GM10266 (cell line): ENCODE data around the gene CEMIP2.

Experiments used
- DNase-seq: peaks from one replicate; pipeline ENCODE4 v3.0.0; 2012; ENCODE audit errors: extremely low spot score
- CTCF ChIP-seq: IDR thresholded peaks from 2 replicates; pipeline ENCODE4 v1.5.1; 2012; ENCODE audit warnings: mild to moderate bottlenecking, low read depth; ENCODE audit not compliant: control insufficient read depth, insufficient read depth; ENCODE audit errors: missing control alignments

CEMIP2 gene

GRCh38 chr9:71671289-71671688 lies 97.0 kb downstream of the CEMIP2 start:
- DNase-seq: no peak
- TF ChIP-seq CTCF: no peak

DNA sequence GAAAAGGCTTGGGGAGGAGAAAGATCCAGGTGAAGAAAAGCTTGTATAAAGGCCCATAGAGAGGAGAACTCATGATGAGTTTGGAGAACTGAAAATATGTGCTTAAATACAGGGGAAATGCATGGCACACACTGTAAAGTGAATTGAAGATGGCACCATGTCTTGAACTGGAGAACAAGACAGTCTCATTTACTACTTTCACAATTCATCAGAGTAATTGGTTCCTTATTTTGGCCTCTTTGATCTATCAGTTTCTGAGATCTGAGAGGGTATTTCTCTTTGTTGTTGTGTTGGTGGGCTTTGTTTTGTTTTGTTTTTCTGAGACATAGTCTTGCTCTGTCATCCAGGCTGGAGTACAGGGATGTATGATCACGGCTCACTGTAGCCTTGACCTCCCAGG lies 98.2 kb downstream of the CEMIP2 start:
- TF ChIP-seq CTCF: no peak
- DNase-seq: no peak

DNA sequence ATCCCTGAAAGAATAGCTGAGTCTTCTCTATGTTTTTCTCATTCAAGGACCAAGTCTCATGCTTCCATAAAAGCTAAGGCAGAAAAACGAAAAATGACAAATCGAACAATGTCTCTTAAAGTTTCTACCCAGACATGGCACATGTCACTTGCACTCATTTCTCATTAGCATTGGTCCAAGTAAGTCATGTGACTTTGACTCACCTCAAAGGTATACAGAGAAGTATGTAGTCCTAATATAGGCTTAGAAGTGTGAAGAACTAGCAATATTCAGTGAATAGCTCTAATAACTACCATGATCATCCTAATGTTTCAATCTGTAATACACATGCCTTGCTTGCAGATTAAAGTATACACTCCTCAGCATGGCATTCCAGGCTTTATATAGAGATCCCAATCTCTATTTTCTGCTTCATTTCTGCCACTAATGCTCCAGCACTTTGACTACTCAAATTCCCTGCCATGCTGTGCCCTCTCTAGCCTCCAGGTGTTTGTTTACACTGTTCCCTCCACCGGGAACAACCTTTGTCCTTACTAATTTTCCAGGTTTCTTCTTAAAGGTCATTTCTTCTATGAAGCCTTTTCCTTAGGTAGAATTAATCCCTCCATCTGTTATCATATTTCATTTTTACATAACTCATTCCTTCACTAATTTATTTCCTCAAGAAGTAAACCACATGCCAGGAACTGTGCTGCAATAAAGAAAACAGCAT lies 98.9 kb downstream of the CEMIP2 start:
- DNase-seq: no peak
- no peak for TF ChIP-seq CTCF

DNA sequence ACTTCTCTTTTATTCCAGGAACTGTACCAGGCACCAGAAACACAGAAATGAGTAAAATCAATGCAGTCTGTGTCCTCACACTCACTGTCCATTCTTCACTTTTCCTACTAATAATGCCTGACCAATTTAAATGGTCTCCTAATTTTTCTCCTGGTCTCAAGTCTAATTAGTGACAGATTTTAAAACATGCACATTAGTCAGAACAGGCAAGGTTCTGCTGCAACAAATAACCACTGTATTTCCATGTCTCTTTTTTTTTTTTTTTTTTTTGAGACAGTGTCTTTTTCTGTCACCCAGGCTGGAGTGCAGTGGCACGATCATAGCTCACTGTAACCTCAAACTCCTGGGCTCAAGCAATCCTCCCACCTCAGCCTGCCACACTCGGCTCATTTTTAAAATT lies 99.6 kb downstream of the CEMIP2 start:
- no peak for TF ChIP-seq CTCF

DNA sequence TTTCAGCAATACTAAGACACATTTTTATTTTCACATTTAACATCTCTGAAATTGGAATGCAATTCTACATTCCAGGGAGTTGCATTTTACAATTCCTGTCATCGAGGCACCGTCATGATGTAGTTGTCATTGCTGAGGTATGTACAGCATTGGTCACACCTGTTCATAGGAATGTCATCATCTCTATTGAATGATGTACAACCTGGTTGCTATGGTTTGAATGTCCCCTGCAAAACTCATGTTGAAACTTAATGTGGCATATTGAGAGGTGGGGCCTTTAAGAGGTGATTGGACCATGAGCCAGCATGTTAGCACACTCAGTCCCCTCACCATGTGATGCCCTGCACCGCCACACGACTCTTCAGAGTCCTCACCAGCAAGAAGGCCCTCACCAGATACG lies 103.1 kb downstream of the CEMIP2 start:
- DNase-seq: no peak
- no peak for TF ChIP-seq CTCF

More for the DNA sequence above, 99.6 kb downstream of the CEMIP2 start:
- DNase-seq: no peak

DNA sequence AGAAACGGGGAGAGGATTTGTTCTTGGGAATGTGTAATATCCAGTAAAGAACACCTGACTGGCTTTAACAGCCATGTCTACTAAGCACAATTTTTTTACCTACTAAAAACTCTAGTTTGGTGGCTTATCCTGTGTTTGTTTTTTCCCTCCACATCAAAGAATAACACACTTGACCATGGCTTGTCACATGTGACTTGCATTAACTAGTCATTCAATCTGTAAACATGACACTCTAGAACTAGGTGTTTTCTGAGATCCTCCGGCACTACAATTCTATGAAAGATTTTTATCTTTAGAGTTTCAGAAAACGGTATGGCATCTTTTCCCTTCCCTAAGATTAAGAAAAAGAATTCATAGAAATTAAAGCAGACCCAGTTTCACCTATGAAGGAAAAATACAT lies 103.7 kb downstream of the CEMIP2 start:
- TF ChIP-seq CTCF: no peak
- DNase-seq: no peak

GRCh38 chr9:71663931-71664459 lies 104.3 kb downstream of the CEMIP2 start:
- DNase-seq: no peak
- TF ChIP-seq CTCF: no peak
